PC-3 (cell line): ENCODE data around the gene DHCR7. TPM values are rescaled to one million over a fixed set of nuclear protein-coding genes. Genes with fewer than 3 reads are reported as not detected.

Source experiments
- ATAC-seq: fragments of 200-7000 bp; cut with Tn5 transposase; 2 replicates; pipeline ENCODE4 v1.9.1; 2020; ENCODE audit warnings: mild to moderate bottlenecking, moderate library complexity
- BruUV-seq: library from RNA; stranded (reverse); fragments of 400-500 nt; replicated peaks from 2 replicates; lab custom pipeline; 2021; lab: Mats Ljungman, UMichigan
- CTCF ChIA-PET: fragments of 300-600 bp; sonication (Branson Sonifier 250); formaldehyde crosslinking; loops from one replicate; lab custom pipeline; 2022; ENCODE audit warnings: antibody characterized with exemption; lab: Charles Lee
- POLR2A ChIA-PET: fragments of 300-600 bp; sonication (Branson Sonifier 250); formaldehyde crosslinking; loops from one replicate; lab custom pipeline; 2022; ENCODE audit warnings: antibody characterized with exemption; ENCODE audit not compliant: unreplicated experiment; lab: Charles Lee
- DNase-seq: peaks from one replicate; pipeline ENCODE4 v3.0.0-alpha.2; 2015
- H2AFZ ChIP-seq: fragments of 300-600 bp; sonication (generic); 2 replicates; pipeline ENCODE4 v1.6.0; 2016; ENCODE audit warnings: antibody characterized with exemption, low read length
- H3F3A ChIP-seq: fragments of 300-600 bp; sonication (generic); one replicate; pipeline ENCODE4 v1.6.0; 2017; ENCODE audit warnings: antibody characterized with exemption, low read length, control low read depth, mild to moderate bottlenecking; ENCODE audit not compliant: unreplicated experiment
- H3K27ac ChIP-seq: fragments of 300-600 bp; sonication (generic); 2 replicates; pipeline ENCODE4 v1.5.1; 2016; ENCODE audit warnings: mild to moderate bottlenecking, low read length
- H3K27me3 ChIP-seq: fragments of 300-600 bp; sonication (generic); 2 replicates; pipeline ENCODE4 v1.6.1; 2016; ENCODE audit warnings: low read length, mixed read lengths
- H3K36me3 ChIP-seq: fragments of 300-600 bp; sonication (generic); 2 replicates; pipeline ENCODE4 v1.6.1; 2016; ENCODE audit warnings: low read depth, mixed run types, low read length, mixed read lengths
- H3K4me1 ChIP-seq: fragments of 300-600 bp; sonication (generic); 2 replicates; pipeline ENCODE4 v1.5.1; 2016; ENCODE audit warnings: low read length; ENCODE audit not compliant: insufficient read depth
- H3K4me2 ChIP-seq: fragments of 300-600 bp; sonication (generic); 2 replicates; pipeline ENCODE4 v1.6.0; 2016; ENCODE audit warnings: low read length
- H3K4me3 ChIP-seq: fragments of 300-600 bp; sonication (generic); 2 replicates; pipeline ENCODE4 v1.5.1; 2016; ENCODE audit warnings: mild to moderate bottlenecking, low read length, mixed read lengths
- H3K79me2 ChIP-seq: fragments of 300-600 bp; sonication (generic); 2 replicates; pipeline ENCODE4 v1.6.1; 2017; ENCODE audit warnings: low read length, mixed read lengths
- H3K9ac ChIP-seq: fragments of 300-600 bp; sonication (generic); 2 replicates; pipeline ENCODE4 v1.6.0; 2016; ENCODE audit warnings: mild to moderate bottlenecking, low read length
- H3K9me2 ChIP-seq: fragments of 300-600 bp; sonication (generic); replicated peaks from 2 replicates; pipeline ENCODE4 v1.6.1; 2016; ENCODE audit warnings: mixed run types, low read length, mixed read lengths
- H3K9me3 ChIP-seq: fragments of 300-600 bp; sonication (generic); 2 replicates; pipeline ENCODE4 v1.6.1; 2016; ENCODE audit warnings: low read length, mixed read lengths
- H4K20me1 ChIP-seq: fragments of 300-600 bp; sonication (generic); 2 replicates; pipeline ENCODE4 v1.6.1; 2016; ENCODE audit warnings: low read length, mixed read lengths
- EZH2 ChIP-seq: fragments of 300-600 bp; sonication (generic); IDR thresholded peaks from one replicate; pipeline ENCODE4 v1.6.1; 2017; ENCODE audit warnings: antibody characterized with exemption, mild to moderate bottlenecking, low read length; ENCODE audit not compliant: unreplicated experiment
- EZH2phosphoT487 ChIP-seq: fragments of 300-600 bp; sonication (generic); IDR thresholded peaks from 2 replicates; pipeline ENCODE4 v1.6.1; 2018; ENCODE audit warnings: mild to moderate bottlenecking, antibody characterized with exemption, low read length, borderline replicate concordance
- intact Hi-C: fragments of 100-400 bp; cut with micrococcal nuclease; formaldehyde crosslinking; loops from 2 replicates; pipeline ENCODE4 v1.9.0; 2023
- microRNA-seq: library from miRNA; unstranded; fragments of <30 nt; microRNA quantifications from one replicate; pipeline ENCODE4 v1.1.0, GENCODE V29; 2020; ENCODE audit not compliant: unreplicated experiment
- total RNA-seq: library from RNA; depleted of rRNA; stranded (reverse); fragments of >200 nt; gene quantifications from 2 replicates; pipeline ENCODE4 v1.2.3, GENCODE V29; 2014; rRNA removed
- TF ChIP-seq, protein P1 (sequence below): fragments of 300-600 bp; sonication (generic); conservative IDR thresholded peaks from 2 replicates; pipeline ENCODE4 v1.5.1; 2017; ENCODE audit warnings: antibody characterized with exemption, low read depth, mild to moderate bottlenecking, low read length

The DHCR7 gene
- total RNA-seq, 1 experiment from 2014 or later: 127 TPM

DNA sequence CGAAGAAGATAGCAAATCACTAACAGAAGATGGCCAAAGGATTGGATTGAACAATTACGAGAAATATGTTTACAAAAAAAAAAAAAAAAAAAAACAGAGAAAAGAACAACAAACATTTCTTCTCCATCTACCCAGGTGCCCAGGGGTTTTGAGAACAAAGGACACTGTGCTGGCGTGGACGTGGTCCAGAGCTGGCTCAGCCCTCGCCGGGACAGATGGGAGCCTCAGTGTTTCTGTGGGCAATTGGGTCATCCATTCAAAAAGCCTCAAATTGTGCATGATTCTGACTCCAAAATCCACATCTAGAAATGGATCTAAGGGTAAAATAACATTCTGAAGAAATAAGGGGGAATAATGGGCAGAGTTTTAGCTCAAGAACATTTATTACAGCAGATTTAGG is 63.1 kb downstream of the DHCR7 start:
- Histone ChIP-seq H3K4me1 (no peaks in the 10 kb centered on the region), H3K4me3 (no peak overlapping the region), H2AFZ (no peak overlapping the region), H3K27me3 (peaks cover 74% of the 10 kb centered on the region), H3K4me2 (no peak overlapping the region), H3F3A (no peaks in the 10 kb centered on the region), H3K79me2 (no peaks in the 10 kb centered on the region), H3K36me3 (no peaks in the 10 kb centered on the region), H4K20me1 (no peaks in the 10 kb centered on the region), H3K9me2 (no peaks in the 10 kb centered on the region), H3K27ac (no peak overlapping the region), H3K9ac (no peak overlapping the region), H3K9me3 (no peaks in the 10 kb centered on the region)
- DNase-seq (no peak), ATAC-seq (no peak)
- intact Hi-C loops: no loop called here
- ChIA-PET POLR2A (no interaction called here), CTCF (interaction anchor here (0.7 kb wide), 1 partner anchor 13 kb away, joined by 4 read pairs; no protein-coding TSS in a partner anchor)
- BruUV-seq: no TSS peak
- TF ChIP-seq EZH2phosphoT487: no peak
- no peak for TF ChIP-seq EZH2
- TF ChIP-seq, protein P1, sequence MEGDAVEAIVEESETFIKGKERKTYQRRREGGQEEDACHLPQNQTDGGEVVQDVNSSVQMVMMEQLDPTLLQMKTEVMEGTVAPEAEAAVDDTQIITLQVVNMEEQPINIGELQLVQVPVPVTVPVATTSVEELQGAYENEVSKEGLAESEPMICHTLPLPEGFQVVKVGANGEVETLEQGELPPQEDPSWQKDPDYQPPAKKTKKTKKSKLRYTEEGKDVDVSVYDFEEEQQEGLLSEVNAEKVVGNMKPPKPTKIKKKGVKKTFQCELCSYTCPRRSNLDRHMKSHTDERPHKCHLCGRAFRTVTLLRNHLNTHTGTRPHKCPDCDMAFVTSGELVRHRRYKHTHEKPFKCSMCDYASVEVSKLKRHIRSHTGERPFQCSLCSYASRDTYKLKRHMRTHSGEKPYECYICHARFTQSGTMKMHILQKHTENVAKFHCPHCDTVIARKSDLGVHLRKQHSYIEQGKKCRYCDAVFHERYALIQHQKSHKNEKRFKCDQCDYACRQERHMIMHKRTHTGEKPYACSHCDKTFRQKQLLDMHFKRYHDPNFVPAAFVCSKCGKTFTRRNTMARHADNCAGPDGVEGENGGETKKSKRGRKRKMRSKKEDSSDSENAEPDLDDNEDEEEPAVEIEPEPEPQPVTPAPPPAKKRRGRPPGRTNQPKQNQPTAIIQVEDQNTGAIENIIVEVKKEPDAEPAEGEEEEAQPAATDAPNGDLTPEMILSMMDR: no peak

DNA sequence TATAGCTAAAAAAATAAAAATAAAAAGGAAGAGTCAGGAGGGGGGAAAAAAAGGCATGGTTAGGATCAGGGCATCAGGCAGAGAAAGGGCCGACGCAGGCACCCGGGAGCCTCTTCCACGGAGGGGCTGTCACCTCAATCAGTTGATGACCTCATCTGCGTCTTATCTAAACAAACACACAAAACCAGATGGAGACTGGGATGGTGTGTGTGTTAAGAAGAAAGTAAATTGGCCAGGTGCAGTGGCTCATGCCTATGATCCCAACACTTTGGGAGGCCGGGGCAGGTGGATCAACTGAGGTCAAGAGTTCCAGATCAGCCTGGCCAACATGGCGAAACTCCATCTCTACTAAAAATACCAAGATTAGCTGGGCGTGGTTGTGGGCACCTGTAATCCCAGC is 63.6 kb downstream of the DHCR7 start:
- Histone ChIP-seq H3K4me1 (no peaks in the 10 kb centered on the region), H3K27me3 (peaks cover 68% of the 10 kb centered on the region), H2AFZ (no peak overlapping the region), H3K36me3 (no peaks in the 10 kb centered on the region), H3K79me2 (no peaks in the 10 kb centered on the region), H3K27ac (no peak overlapping the region), H3K9me3 (no peaks in the 10 kb centered on the region), H3K4me2 (no peak overlapping the region), H3K9me2 (no peaks in the 10 kb centered on the region), H3K9ac (no peak overlapping the region), H3K4me3 (no peak overlapping the region), H4K20me1 (no peaks in the 10 kb centered on the region), H3F3A (no peaks in the 10 kb centered on the region)
- TF ChIP-seq, protein P1: no peak
- TF ChIP-seq EZH2phosphoT487 (no peak), EZH2 (no peak)
- DNase-seq (no peak), ATAC-seq (no peak)
- CTCF ChIA-PET: no interaction called here
- intact Hi-C loops: no loop called here
- POLR2A ChIA-PET: interaction anchor here (0.6 kb wide), 1 partner anchor 69 kb away, joined by 3 read pairs; no protein-coding TSS in a partner anchor
- no TSS peak for BruUV-seq

Small RNA genes within 50 kb of the gene (microRNA-seq; reads per million reads assigned to microRNA genes)
- gene MIR6754: not detected

Other genes starting within 250 kb of the DHCR7 start
- gene SHANK2, start 195.8 kb downstream of the DHCR7 start, total RNA-seq: 33.2 and 45.0 TPM in 2 replicates
- 64.8 and 70.7 TPM in 2 replicates for gene NADSYN1, start 4.8 kb upstream of the DHCR7 start, total RNA-seq
- gene KRTAP5-7, start 78.9 kb upstream of the DHCR7 start, total RNA-seq: not detected in 2 replicates
- gene KRTAP5-8, start 89.6 kb upstream of the DHCR7 start, total RNA-seq: not detected in 2 replicates
- gene KRTAP5-9, start 100.0 kb upstream of the DHCR7 start, total RNA-seq: not detected in 2 replicates
- gene KRTAP5-10, start 117.2 kb upstream of the DHCR7 start, total RNA-seq: not detected in 2 replicates
- not detected in 2 replicates for gene KRTAP5-11, start 134.5 kb upstream of the DHCR7 start, total RNA-seq